HepG2 (cell line): ENCODE data around the gene ARL10. TPM values are rescaled to one million over a fixed set of nuclear protein-coding genes. Genes with fewer than 3 reads are reported as not detected.

Experiments used
- ATF4 ChIP-seq, 2 experiments: fragments of 450-650 bp in 1 of 2; sonication (generic) in 1 of 2; formaldehyde crosslinking; IDR thresholded peaks; 2 replicates each; pipeline versions ENCODE4 v1.5.0 to v1.8.0; 2020 to 2022; ENCODE audit warnings: mild to moderate bottlenecking in 1 of 2, missing genetic modification reagents in 1 of 2
- E2F2 ChIP-seq: sonication (generic); formaldehyde crosslinking; IDR thresholded peaks from 2 replicates; pipeline ENCODE4 v1.4.0; 2020; ENCODE audit warnings: missing genetic modification reagents, borderline replicate concordance
- FLYWCH1 ChIP-seq: sonication (generic); formaldehyde crosslinking; IDR thresholded peaks from 2 replicates; pipeline ENCODE4 v1.8.1; 2023; ENCODE audit warnings: mild to moderate bottlenecking, missing genetic modification reagents
- HMGXB3 ChIP-seq: sonication (generic); formaldehyde crosslinking; IDR thresholded peaks from 2 replicates; pipeline ENCODE4 v1.4.0; 2020; ENCODE audit warnings: missing genetic modification reagents, borderline replicate concordance
- JUND ChIP-seq: sonication (generic); formaldehyde crosslinking; IDR thresholded peaks from 2 replicates; pipeline ENCODE4 v1.8.0; 2022; ENCODE audit warnings: mild to moderate bottlenecking, missing genetic modification reagents
- REPIN1 ChIP-seq: sonication (generic); formaldehyde crosslinking; IDR thresholded peaks from 2 replicates; pipeline ENCODE4 v1.8.0; 2022; ENCODE audit warnings: missing genetic modification reagents, low read depth, mild to moderate bottlenecking, borderline replicate concordance
- REXO4 ChIP-seq: sonication (generic); formaldehyde crosslinking; IDR thresholded peaks from 2 replicates; pipeline ENCODE4 v1.8.0; 2022; ENCODE audit warnings: missing genetic modification reagents, mild to moderate bottlenecking, borderline replicate concordance
- SALL2 ChIP-seq: sonication (generic); formaldehyde crosslinking; IDR thresholded peaks from 2 replicates; pipeline ENCODE4 v1.8.1; 2023; ENCODE audit warnings: mild to moderate bottlenecking, missing genetic modification reagents, inconsistent platforms
- ZHX2 ChIP-seq, 2 experiments: sonication (generic) in 1 of 2; formaldehyde crosslinking in 1 of 2; IDR thresholded peaks; 2 replicates each; pipeline versions ENCODE4 v1.6.1 to v1.9.0; 2014 to 2022; ENCODE audit warnings: antibody characterized with exemption in 1 of 2, borderline replicate concordance in 1 of 2, inconsistent platforms in 1 of 2, low read depth in 1 of 2, missing genetic modification reagents in 1 of 2
- ZNF557 ChIP-seq: sonication (generic); formaldehyde crosslinking; IDR thresholded peaks from 2 replicates; pipeline ENCODE4 v1.4.0; 2020; ENCODE audit warnings: missing genetic modification reagents
- ZNF564 ChIP-seq: sonication (generic); formaldehyde crosslinking; IDR thresholded peaks from 2 replicates; pipeline ENCODE4 v1.8.1; 2023; ENCODE audit warnings: mild to moderate bottlenecking, missing genetic modification reagents
- ZNF737 ChIP-seq: sonication (generic); formaldehyde crosslinking; IDR thresholded peaks from 2 replicates; pipeline ENCODE4 v1.5.0; 2020; ENCODE audit warnings: missing genetic modification reagents, mild to moderate bottlenecking, borderline replicate concordance
- ZSCAN20 ChIP-seq: sonication (generic); formaldehyde crosslinking; IDR thresholded peaks from 2 replicates; pipeline ENCODE4 v1.4.0; 2020; ENCODE audit warnings: missing genetic modification reagents, mild to moderate bottlenecking, borderline replicate concordance
- ZSCAN29 ChIP-seq: sonication (generic); formaldehyde crosslinking; conservative IDR thresholded peaks from 2 replicates; pipeline ENCODE4 v1.4.0; 2020; ENCODE audit warnings: mild to moderate bottlenecking, missing genetic modification reagents
- polyA plus RNA-seq, 8 experiments: library from polyadenylated mRNA; depleted of rRNA in 3 of 8; stranded (reverse) in 7 of 8; unstranded in 1 of 8; fragments of >200 nt; fragmentation: Illumina TruSeq in 4 of 8; extraction: Trizol in 4 of 8; gene quantifications; 2 replicates each; pipeline versions ENCODE4 v1.2.1 to v1.2.3, GENCODE V29; 2011 to 2016; ENCODE audit warnings: low read depth in 4 of 8, missing spikeins in 1 of 8, mixed read lengths in 1 of 8; ENCODE audit not compliant: insufficient read depth in 1 of 8
- total RNA-seq, 5 experiments: library from RNA; depleted of rRNA; stranded (reverse); fragments of >200 nt; fragmentation: Illumina TruSeq; extraction: Trizol; gene quantifications; 2 replicates each; pipeline ENCODE4 v1.2.3, GENCODE V29; 2016; ENCODE audit warnings: low read depth in 1 of 5

Gene ARL10
- total and polyA plus RNA-seq, 2 of the 13 experiments (the other 11 are each of a cell fraction or from before 2014, with no cell fraction given), result 0.18 to 0.50 TPM

- TF ChIP-seq HMGXB3 (CRISPR knock-in tag), result no peak
- TF ChIP-seq ZNF737 (CRISPR knock-in tag), result no peak
- TF ChIP-seq REPIN1, result peak; percentile 93
- TF ChIP-seq JUND (CRISPR knock-in tag), result 0 out of 2 replicates have a peak, but pooled peaks have one; percentile 73
- no peak for TF ChIP-seq FLYWCH1 (CRISPR knock-in tag)
- TF ChIP-seq ATF4 (CRISPR knock-in tag; IDR thresholded peaks at IDR 0.05), result no peak
- peak; percentile 73; the same call in 1 of the 2 replicates for TF ChIP-seq ZNF564 (CRISPR knock-in tag)
- no peak for TF ChIP-seq ZSCAN29 (CRISPR knock-in tag)
- TF ChIP-seq ZNF557 (CRISPR knock-in tag), result no peak
- TF ChIP-seq ZSCAN20 (CRISPR knock-in tag), result peak; percentile 49; the same call in 1 of the 2 replicates
- TF ChIP-seq REXO4 (CRISPR knock-in tag), result no peak
- TF ChIP-seq E2F2 (CRISPR knock-in tag), result no peak
- TF ChIP-seq SALL2, result peak; percentile 91
- TF ChIP-seq ZHX2 (IDR thresholded peaks at IDR 0.05; ENCODE audit: low read depth), result no peak
- 0 out of 2 replicates have a peak, but pooled peaks have one; percentile 79 for TF ChIP-seq ZHX2 (CRISPR knock-in tag; IDR thresholded peaks at IDR 0.05; ENCODE audit: borderline replicate concordance)
Measured at GRCh38 chr5:176415952-176416924, 51.0 kb downstream of the ARL10 start, which contains the start of gene CLTB (continued).
